SK-N-SH (cell line): ENCODE results near the gene TTC27. TPM values are rescaled to one million over a fixed set of nuclear protein-coding genes. Genes with fewer than 3 reads are reported as not detected.

Source experiments
- CTCF ChIA-PET: fragments of 300-600, 350-600 bp; formaldehyde crosslinking; extraction: SDS; loops from one replicate; lab custom pipeline; 2021; lab: Yijun Ruan, JAX
- POLR2A ChIA-PET: fragments of 350-600 bp; sonication (Branson Sonifier 250); formaldehyde crosslinking; extraction: SDS; loops from one replicate; lab custom pipeline; 2020; ENCODE audit warnings: antibody characterized with exemption, inconsistent platforms; lab: Yijun Ruan, JAX
- DNase-seq: peaks from one replicate; pipeline ENCODE4 v3.0.0; 2012
- H2AFZ ChIP-seq: fragments of 200-600 bp; sonication (generic); 2 replicates; pipeline ENCODE4 v1.8.1; 2016; ENCODE audit warnings: antibody characterized with exemption, mild to moderate bottlenecking, low read depth
- H3F3A ChIP-seq: fragments of 200-600 bp; sonication (generic); replicated peaks from 2 replicates; pipeline ENCODE3; 2016; ENCODE audit warnings: antibody characterized with exemption, mild to moderate bottlenecking; ENCODE audit not compliant: insufficient read depth
- H3K27ac ChIP-seq, 2 experiments: fragments of 200-500 bp in 1 of 2; fragments of 200-600 bp in 1 of 2; sonication (Bioruptor generic) in 1 of 2; sonication (generic), shearing (Covaris generic) in 1 of 2; 2 replicates each; pipeline versions ENCODE4 v1.5.1 to v1.6.1; 2014 to 2016; ENCODE audit warnings: low read depth in 2 of 2, inconsistent platforms in 1 of 2, low read length in 1 of 2, mild to moderate bottlenecking in 1 of 2, mixed read lengths in 1 of 2
- H3K27me3 ChIP-seq: fragments of 200-600 bp; sonication (generic), shearing (Covaris generic); 2 replicates; pipeline ENCODE4 v1.6.1; 2016; ENCODE audit warnings: mixed run types; ENCODE audit not compliant: insufficient read depth
- H3K36me3 ChIP-seq, 2 experiments: fragments of 200-500 bp in 1 of 2; fragments of 200-600 bp in 1 of 2; sonication (Bioruptor generic) in 1 of 2; sonication (generic) in 1 of 2; replicated peaks in 1 of 2; 2 replicates each; pipeline versions ENCODE3 to v1.5.1; 2014 to 2016; ENCODE audit warnings: low read length in 1 of 2, mild to moderate bottlenecking in 1 of 2; ENCODE audit not compliant: insufficient read depth in 2 of 2, control insufficient read depth in 1 of 2
- H3K4me1 ChIP-seq, 2 experiments: fragments of 200-500 bp in 1 of 2; fragments of 200-600 bp in 1 of 2; sonication (Bioruptor generic) in 1 of 2; sonication (generic), shearing (Covaris generic) in 1 of 2; 2 replicates each; pipeline versions ENCODE4 v1.5.1 to v1.6.1; 2014 to 2016; ENCODE audit warnings: low read depth in 1 of 2, low read length in 1 of 2, mixed run types in 1 of 2; ENCODE audit not compliant: insufficient read depth in 2 of 2, control insufficient read depth in 1 of 2
- H3K4me2 ChIP-seq: fragments of 200-600 bp; sonication (generic), shearing (Covaris generic); 2 replicates; pipeline ENCODE4 v1.6.1; 2017; ENCODE audit warnings: mixed run types
- H3K4me3 ChIP-seq, 2 experiments: fragments of 200-500 bp in 1 of 2; fragments of 200-600 bp in 1 of 2; sonication (Bioruptor generic) in 1 of 2; sonication (generic), shearing (Covaris generic) in 1 of 2; 2 replicates each; pipeline versions ENCODE4 v1.5.1 to v1.8.1; 2014 to 2016; ENCODE audit warnings: low read depth in 2 of 2, inconsistent platforms in 1 of 2, low read length in 1 of 2, mild to moderate bottlenecking in 1 of 2, mixed read lengths in 1 of 2, moderate library complexity in 1 of 2
- H3K79me2 ChIP-seq: fragments of 200-600 bp; sonication (generic); 2 replicates; pipeline ENCODE4 v1.8.1; 2017; ENCODE audit warnings: mild to moderate bottlenecking; ENCODE audit not compliant: insufficient read depth
- H3K9ac ChIP-seq: fragments of 200-600 bp; sonication (generic); 2 replicates; pipeline ENCODE4 v1.6.1; 2017; ENCODE audit warnings: mixed run types
- H3K9me2 ChIP-seq: fragments of 200-600 bp; sonication (generic); 2 replicates; pipeline ENCODE4 v1.6.1; 2017; ENCODE audit warnings: mixed run types
- H3K9me3 ChIP-seq: fragments of 200-600 bp; sonication (generic); 2 replicates; pipeline ENCODE4 v1.6.1; 2017; ENCODE audit warnings: mixed run types, mild to moderate bottlenecking, moderate library complexity
- H4K20me1 ChIP-seq: fragments of 200-600 bp; sonication (generic); 2 replicates; pipeline ENCODE4 v1.6.1; 2017; ENCODE audit warnings: mild to moderate bottlenecking, mixed run types; ENCODE audit not compliant: insufficient read depth
- EP300 ChIP-seq, 2 experiments: IDR thresholded peaks; 2 replicates each; pipeline versions ENCODE4 v1.4.0 to v1.6.1; 2012; ENCODE audit warnings: borderline replicate concordance in 1 of 2, low read depth in 1 of 2, low read length in 1 of 2
- FOSL2 ChIP-seq: IDR thresholded peaks from 2 replicates; pipeline ENCODE4 v1.4.0; 2012; ENCODE audit warnings: low read depth, mild to moderate bottlenecking, moderate library complexity, borderline replicate concordance
- RFX5 ChIP-seq: IDR thresholded peaks from 2 replicates; pipeline ENCODE4 v1.6.1; 2012; ENCODE audit warnings: mild to moderate bottlenecking, improper control_type of control experiment, low read length
- RXRA ChIP-seq: IDR thresholded peaks from 2 replicates; pipeline ENCODE4 v1.4.0; 2012; ENCODE audit warnings: low read depth, mild to moderate bottlenecking, borderline replicate concordance
- SIN3A ChIP-seq: IDR thresholded peaks from 2 replicates; pipeline ENCODE4 v1.6.1; 2012; ENCODE audit warnings: low read depth, mild to moderate bottlenecking, low read length, moderate library complexity, borderline replicate concordance
- TEAD4 ChIP-seq: IDR thresholded peaks from 2 replicates; pipeline ENCODE4 v1.4.0; 2012; ENCODE audit warnings: mild to moderate bottlenecking, borderline replicate concordance; ENCODE audit not compliant: insufficient read depth
- WGBS: methylation state at CpG from one replicate; pipeline ENCODE4 v1.1.6; 2017; ENCODE audit warnings: low lambda C conversion rate; 5-methylcytosine and 5-hydroxymethylcytosine counted together
- polyA plus RNA-seq, 3 experiments: library from polyadenylated mRNA; depleted of rRNA; stranded (reverse); fragments of >200 nt; gene quantifications; 2 replicates each; pipeline ENCODE4 v1.2.3, GENCODE V29; 2012
- TF ChIP-seq, protein P1 (sequence below): IDR thresholded peaks from 2 replicates; pipeline ENCODE4 v1.4.0; 2012; ENCODE audit warnings: low read depth
- TF ChIP-seq, protein P2 (sequence below): fragments of 200-600 bp; sonication (generic); IDR thresholded peaks from 2 replicates; pipeline ENCODE4 v1.6.1; 2017; ENCODE audit warnings: antibody characterized with exemption, mild to moderate bottlenecking, moderate library complexity
- TF ChIP-seq, protein P3 (sequence below): IDR thresholded peaks from 2 replicates; pipeline ENCODE4; 2012
- TF ChIP-seq, protein P4 (sequence below): IDR thresholded peaks from 2 replicates; pipeline ENCODE4 v1.4.0; 2012; ENCODE audit warnings: low read depth, borderline replicate concordance
- TF ChIP-seq, protein P5 (sequence below): IDR thresholded peaks from 2 replicates; pipeline ENCODE4 v1.4.0; 2012; ENCODE audit warnings: low read depth, borderline replicate concordance

The TTC27 gene
- polyA plus RNA-seq, 1 of the 3 experiments (the other 2 are of a cell fraction) = 14.4 TPM

DNA sequence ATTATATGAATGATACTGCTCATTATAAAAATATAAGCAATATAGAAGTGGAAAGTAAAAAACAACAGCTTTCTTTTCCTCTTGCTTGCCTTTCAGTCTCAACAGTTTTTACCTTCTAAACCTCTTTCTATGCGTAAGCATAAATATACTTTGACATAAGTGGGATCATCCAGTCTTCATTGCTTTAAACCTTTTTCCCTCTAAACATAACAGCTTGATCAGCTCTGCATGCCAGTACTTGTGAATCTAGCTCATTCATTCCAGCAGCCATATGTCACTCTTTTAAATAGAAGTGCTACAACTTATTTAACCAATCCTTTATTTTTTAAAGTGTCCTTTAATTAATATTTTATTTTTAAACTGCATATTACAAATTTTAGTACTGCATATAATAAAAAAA, 88.1 kb downstream of the TTC27 start:
- H3K4me3 ChIP-seq = no peak overlapping the region
- H3K9me3 ChIP-seq = no peaks in the 10 kb centered on the region
- H2AFZ ChIP-seq = no peak overlapping the region
- TF ChIP-seq SIN3A = no peak
- H3K4me2 ChIP-seq = no peak overlapping the region
- no peaks in the 10 kb centered on the region for H3K27me3 ChIP-seq
- peaks cover 24% of the 10 kb centered on the region for H3F3A ChIP-seq
- 98% methylated on average over 1 of the region's 1 CpG for WGBS
- peaks cover 0 to 22% of the 10 kb centered on the region in 2 experiments; a peak in 3 of 4 replicates for H3K4me1 ChIP-seq
- POLR2A ChIA-PET = no interaction called here
- DNase-seq = no peak
- H3K9me2 ChIP-seq = no peaks in the 10 kb centered on the region
- H3K36me3 ChIP-seq = no peaks in the 10 kb centered on the region
- H3K27ac ChIP-seq = peak overlapping the region; percentile 5 to 6; a peak in 2 of 4 replicates
- H4K20me1 ChIP-seq = no peaks in the 10 kb centered on the region
- no peaks in the 10 kb centered on the region for H3K79me2 ChIP-seq
- CTCF ChIA-PET = interaction anchor here (1.0 kb wide), 1 partner anchor 17 kb away, joined by 3 read pairs; no protein-coding TSS in a partner anchor
- no peak overlapping the region for H3K9ac ChIP-seq

DNA sequence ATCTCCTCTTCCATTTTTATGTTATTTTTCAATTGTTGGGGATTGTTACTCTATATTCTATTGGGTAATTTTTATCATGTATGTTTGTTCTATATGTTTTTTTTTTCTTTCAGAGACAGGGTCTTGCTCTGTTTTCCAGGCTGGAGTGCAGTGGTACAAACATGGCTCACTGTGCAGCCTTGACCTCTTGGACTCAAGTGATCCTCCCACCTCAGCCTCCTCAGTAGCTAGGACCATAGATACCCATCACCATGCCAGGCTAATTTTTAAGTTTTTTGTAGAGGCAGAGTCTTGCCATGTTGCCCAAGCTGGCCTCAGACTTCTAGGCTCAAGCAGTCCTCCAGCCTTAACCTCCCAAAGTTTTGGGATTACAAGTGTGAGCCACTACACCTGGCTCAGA, 88.7 kb downstream of the TTC27 start:
- Histone ChIP-seq H3K9ac (no peak overlapping the region), H3K9me3 (no peaks in the 10 kb centered on the region), H3F3A (peaks cover 18% of the 10 kb centered on the region), H3K79me2 (no peaks in the 10 kb centered on the region), H3K4me1 (peaks cover 0 to 17% of the 10 kb centered on the region in 2 experiments; a peak in 3 of 4 replicates), H4K20me1 (no peaks in the 10 kb centered on the region), H3K27ac (0 out of 4 replicates have a peak overlapping the region, but pooled peaks of 1 of the 2 experiments have one; percentile 6), H3K27me3 (no peaks in the 10 kb centered on the region), H3K36me3 (no peaks in the 10 kb centered on the region), H2AFZ (no peak overlapping the region), H3K4me2 (no peak overlapping the region), H3K4me3 (no peak overlapping the region), H3K9me2 (no peaks in the 10 kb centered on the region)
- TF ChIP-seq RXRA (no peak), FOSL2 (no peak), EP300 (IDR thresholded peaks at IDR 0.05; ENCODE audit: borderline replicate concordance in 1 of 2, low read depth in 1 of 2, low read length in 1 of 2) (no peak), RFX5 (no peak), TEAD4 (no peak)
- TF ChIP-seq, protein P1, sequence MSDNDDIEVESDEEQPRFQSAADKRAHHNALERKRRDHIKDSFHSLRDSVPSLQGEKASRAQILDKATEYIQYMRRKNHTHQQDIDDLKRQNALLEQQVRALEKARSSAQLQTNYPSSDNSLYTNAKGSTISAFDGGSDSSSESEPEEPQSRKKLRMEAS = no peak
- TF ChIP-seq, protein P2, sequence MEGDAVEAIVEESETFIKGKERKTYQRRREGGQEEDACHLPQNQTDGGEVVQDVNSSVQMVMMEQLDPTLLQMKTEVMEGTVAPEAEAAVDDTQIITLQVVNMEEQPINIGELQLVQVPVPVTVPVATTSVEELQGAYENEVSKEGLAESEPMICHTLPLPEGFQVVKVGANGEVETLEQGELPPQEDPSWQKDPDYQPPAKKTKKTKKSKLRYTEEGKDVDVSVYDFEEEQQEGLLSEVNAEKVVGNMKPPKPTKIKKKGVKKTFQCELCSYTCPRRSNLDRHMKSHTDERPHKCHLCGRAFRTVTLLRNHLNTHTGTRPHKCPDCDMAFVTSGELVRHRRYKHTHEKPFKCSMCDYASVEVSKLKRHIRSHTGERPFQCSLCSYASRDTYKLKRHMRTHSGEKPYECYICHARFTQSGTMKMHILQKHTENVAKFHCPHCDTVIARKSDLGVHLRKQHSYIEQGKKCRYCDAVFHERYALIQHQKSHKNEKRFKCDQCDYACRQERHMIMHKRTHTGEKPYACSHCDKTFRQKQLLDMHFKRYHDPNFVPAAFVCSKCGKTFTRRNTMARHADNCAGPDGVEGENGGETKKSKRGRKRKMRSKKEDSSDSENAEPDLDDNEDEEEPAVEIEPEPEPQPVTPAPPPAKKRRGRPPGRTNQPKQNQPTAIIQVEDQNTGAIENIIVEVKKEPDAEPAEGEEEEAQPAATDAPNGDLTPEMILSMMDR = no peak
- TF ChIP-seq, protein P3, sequence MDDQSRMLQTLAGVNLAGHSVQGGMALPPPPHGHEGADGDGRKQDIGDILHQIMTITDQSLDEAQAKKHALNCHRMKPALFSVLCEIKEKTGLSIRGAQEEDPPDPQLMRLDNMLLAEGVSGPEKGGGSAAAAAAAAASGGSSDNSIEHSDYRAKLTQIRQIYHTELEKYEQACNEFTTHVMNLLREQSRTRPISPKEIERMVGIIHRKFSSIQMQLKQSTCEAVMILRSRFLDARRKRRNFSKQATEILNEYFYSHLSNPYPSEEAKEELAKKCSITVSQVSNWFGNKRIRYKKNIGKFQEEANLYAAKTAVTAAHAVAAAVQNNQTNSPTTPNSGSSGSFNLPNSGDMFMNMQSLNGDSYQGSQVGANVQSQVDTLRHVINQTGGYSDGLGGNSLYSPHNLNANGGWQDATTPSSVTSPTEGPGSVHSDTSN = no peak
- TF ChIP-seq, protein P4, sequence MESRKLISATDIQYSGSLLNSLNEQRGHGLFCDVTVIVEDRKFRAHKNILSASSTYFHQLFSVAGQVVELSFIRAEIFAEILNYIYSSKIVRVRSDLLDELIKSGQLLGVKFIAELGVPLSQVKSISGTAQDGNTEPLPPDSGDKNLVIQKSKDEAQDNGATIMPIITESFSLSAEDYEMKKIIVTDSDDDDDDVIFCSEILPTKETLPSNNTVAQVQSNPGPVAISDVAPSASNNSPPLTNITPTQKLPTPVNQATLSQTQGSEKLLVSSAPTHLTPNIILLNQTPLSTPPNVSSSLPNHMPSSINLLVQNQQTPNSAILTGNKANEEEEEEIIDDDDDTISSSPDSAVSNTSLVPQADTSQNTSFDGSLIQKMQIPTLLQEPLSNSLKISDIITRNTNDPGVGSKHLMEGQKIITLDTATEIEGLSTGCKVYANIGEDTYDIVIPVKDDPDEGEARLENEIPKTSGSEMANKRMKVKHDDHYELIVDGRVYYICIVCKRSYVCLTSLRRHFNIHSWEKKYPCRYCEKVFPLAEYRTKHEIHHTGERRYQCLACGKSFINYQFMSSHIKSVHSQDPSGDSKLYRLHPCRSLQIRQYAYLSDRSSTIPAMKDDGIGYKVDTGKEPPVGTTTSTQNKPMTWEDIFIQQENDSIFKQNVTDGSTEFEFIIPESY = no peak
- TF ChIP-seq, protein P5, sequence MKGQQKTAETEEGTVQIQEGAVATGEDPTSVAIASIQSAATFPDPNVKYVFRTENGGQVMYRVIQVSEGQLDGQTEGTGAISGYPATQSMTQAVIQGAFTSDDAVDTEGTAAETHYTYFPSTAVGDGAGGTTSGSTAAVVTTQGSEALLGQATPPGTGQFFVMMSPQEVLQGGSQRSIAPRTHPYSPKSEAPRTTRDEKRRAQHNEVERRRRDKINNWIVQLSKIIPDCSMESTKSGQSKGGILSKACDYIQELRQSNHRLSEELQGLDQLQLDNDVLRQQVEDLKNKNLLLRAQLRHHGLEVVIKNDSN = no peak
- no peak for DNase-seq
- POLR2A ChIA-PET = no interaction called here
- CTCF ChIA-PET = interaction anchor here (1.0 kb wide), 1 partner anchor 17 kb away, joined by 3 read pairs; no protein-coding TSS in a partner anchor
